ENCODE data around the gene P2RY14. TPM values are rescaled to one million over a fixed set of nuclear protein-coding genes. Genes with fewer than 3 reads are reported as not detected.

The P2RY14 gene
- total and polyA plus RNA-seq, 2 experiments from 2014 or later = 0.95 TPM; not detected in 1

- TF ChIP-seq ETS1 (IDR thresholded peaks at IDR 0.05) = no peak
Observed at GRCh38 chr3:151236736-151237135, 41.6 kb downstream of the P2RY14 start (continued).

GRCh38 chr3:151236316-151236715, 42.0 kb downstream of the P2RY14 start:
- Histone ChIP-seq H3K4me3 (no peak overlapping the region), H3K36me3 (ENCODE audit: insufficient read depth) (peaks cover 5% of the 10 kb centered on the region; the same call in 1 of the 2 replicates), H3K9me2 (ENCODE audit: insufficient read depth) (no peaks in the 10 kb centered on the region; the same call in 1 of the 2 replicates), H3K27ac (ENCODE audit: low read depth) (no peak overlapping the region), H2AFZ (no peak overlapping the region), H3K79me2 (replicated peaks; ENCODE audit: insufficient read depth) (no peaks in the 10 kb centered on the region; the same call in 1 of the 2 replicates), H4K20me1 (replicated peaks; ENCODE audit: insufficient read depth) (no peaks in the 10 kb centered on the region), H3K4me2 (no peak overlapping the region), H3K27me3 (ENCODE audit: insufficient read depth) (no peaks in the 10 kb centered on the region), H3K4me1 (ENCODE audit: insufficient read depth) (peaks cover 19% of the 10 kb centered on the region), H3F3A (replicated peaks; ENCODE audit: low read depth) (no peaks in the 10 kb centered on the region)
- H3K27ac Mint-ChIP-seq = no peak overlapping the region
- no peak overlapping the region for H3K4me3 Mint-ChIP-seq
- 0 out of 3 replicates have a peak, but pooled peaks cover 2% of the 10 kb centered on the region for H3K9me3 Mint-ChIP-seq
- H3K36me3 Mint-ChIP-seq (ENCODE audit: low read depth) = peaks cover 16% of the 10 kb centered on the region
- peaks cover 21% of the 10 kb centered on the region for H3K4me1 Mint-ChIP-seq
- no peak for DNase-seq (ENCODE audit: low spot score)
- no peak for ATAC-seq
- no peak for TF ChIP-seq EZH2 (IDR thresholded peaks at IDR 0.05; ENCODE audit: low read depth, unreplicated experiment)
- no peak for TF ChIP-seq ZNF331 (CRISPR knock-in tag; IDR thresholded peaks at IDR 0.05; ENCODE audit: low read depth)
- TF ChIP-seq EZH2phosphoT487 (IDR thresholded peaks at IDR 0.05; ENCODE audit: unreplicated experiment) = no peak
- TF ChIP-seq ETS1 (IDR thresholded peaks at IDR 0.05) = no peak
- no peak for TF ChIP-seq CTCF (conservative IDR thresholded peaks at IDR 0.05; ENCODE audit: low read depth in 2 of 2)
- no peak for TF ChIP-seq STAT1 (IDR thresholded peaks at IDR 0.05; ENCODE audit: unreplicated experiment)
- no peak for TF ChIP-seq JUNB (IDR thresholded peaks at IDR 0.05; ENCODE audit: unreplicated experiment)
- TF ChIP-seq ZNF114 (CRISPR knock-in tag; IDR thresholded peaks at IDR 0.05) = no peak
- no peak for TF ChIP-seq CREB1 (CRISPR knock-in tag; IDR thresholded peaks at IDR 0.05; ENCODE audit: low read depth)
- TF ChIP-seq NANOG (IDR thresholded peaks at IDR 0.05; ENCODE audit: borderline replicate concordance) = no peak
- no peaks in the 10 kb centered on the region for H3K27me3 Mint-ChIP-seq (ENCODE audit: insufficient read depth, low read depth, poor library complexity)
